Stimulated activated CD8-positive, alpha-beta memory T cell treated with anti-CD3 and anti-CD28 coated beads, Interleukin-2, amount 100 ng/mL, for 48 hours (primary cell): Measurements from ENCODE around the gene CCDC59.
A peak's percentile ranks its signal among the peaks of the same experiment; 100 is the strongest.
"Not testable (repeated sequence)": the region's sequence is repeated elsewhere in the genome, so short reads cannot be mapped to it uniquely, and the experiment has no call there.

Experiments
- DNase-seq, 2 donors: peaks; one replicate each; pipeline ENCODE4 v3.0.0-alpha.2; 2020; ENCODE audit warnings: low read depth in 2 of 2

CCDC59 gene, protein sequence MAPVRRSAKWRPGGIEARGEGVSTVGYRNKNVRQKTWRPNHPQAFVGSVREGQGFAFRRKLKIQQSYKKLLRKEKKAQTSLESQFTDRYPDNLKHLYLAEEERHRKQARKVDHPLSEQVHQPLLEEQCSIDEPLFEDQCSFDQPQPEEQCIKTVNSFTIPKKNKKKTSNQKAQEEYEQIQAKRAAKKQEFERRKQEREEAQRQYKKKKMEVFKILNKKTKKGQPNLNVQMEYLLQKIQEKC

DNA sequence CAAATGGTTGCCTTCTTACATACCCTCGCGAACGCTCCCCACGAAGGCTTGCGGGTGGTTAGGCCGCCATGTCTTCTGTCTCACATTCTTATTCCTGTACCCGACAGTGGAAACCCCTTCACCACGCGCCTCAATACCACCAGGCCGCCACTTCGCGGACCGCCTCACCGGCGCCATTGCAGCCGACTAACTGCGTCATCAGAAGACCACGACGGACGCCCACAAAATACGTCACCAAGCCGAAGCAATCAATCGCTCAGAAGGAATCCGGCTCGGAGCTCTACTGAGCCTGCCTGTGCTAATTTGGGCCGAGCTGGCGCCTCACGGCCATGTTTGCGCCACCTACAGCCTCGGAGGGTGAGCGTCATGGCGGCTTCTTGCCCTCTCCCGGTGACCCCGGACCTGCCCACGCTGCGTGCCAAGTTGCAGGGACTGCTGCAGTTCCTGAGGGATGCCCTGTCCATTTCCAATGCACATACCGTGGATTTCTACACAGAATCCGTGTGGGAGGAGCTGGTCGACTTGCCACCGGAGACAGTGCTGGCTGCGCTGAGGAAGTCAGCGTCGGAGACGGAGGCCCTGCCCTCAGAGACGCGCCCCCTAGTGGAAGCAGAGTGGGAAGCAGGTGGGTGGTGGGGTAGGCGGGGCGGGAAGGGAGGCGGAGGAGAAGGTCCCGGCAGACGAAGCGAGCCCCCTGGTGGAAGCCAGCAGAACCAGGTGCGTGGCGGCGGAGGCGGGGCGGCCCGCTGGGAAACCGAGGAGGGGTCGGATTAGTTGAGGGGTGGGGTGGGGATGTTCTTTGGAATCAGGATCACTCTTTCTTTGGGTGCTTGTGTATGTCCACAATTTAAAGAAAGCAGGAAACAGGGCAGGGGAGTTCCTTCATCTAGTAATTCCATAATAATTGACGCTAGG is at the start of gene CCDC59, which contains the start of gene METTL25:
Gene CCDC59, minus strand, starts transcription at position 188 of the 915 bp plus-strand sequence. Its CDS starts 11 bp downstream, at position 177.
Gene METTL25, plus strand, starts transcription at position 330 of the 915 bp plus-strand sequence. Its CDS starts 37 bp downstream, at position 367.
- DNase-seq, result peak; percentile 95

DNA sequence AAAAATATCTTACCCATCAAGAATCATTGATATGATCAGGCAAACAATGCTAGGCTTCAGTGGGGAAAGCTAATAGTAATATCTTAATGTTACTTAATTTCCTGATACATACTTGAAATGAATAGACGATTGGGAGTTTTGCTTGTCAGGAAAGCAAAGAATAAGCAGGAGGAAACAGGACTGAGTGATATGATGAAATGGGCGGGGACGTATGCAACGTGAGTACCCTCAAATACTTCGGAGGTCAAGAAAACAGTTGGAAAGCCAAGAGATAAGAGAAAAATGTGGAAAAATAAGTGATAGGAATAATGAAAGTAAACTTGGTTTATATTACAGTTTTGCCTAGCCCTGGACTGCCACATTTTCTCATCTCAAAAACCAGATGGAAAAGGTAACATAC is 49.3 kb upstream of the CCDC59 start:
- DNase-seq, result no peak

DNA sequence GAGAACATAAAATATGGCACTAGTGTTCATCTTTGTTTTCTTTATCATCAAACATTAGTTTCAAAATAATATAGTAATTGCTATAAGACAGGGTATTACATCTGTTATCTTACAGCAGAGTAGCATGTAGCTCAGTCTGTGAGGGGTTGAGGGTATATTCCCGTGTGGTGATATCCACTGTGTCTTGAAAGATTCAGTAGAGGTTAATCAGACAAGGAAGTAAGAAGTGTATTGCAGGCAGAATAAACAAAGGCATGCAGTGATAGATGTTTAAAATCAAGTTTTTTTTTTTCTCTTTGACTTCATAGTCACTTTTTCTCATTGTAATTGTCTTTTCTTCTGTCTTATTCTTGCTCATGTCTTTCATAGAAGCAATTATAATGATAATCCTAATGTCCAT is 48.5 kb upstream of the CCDC59 start:
- DNase-seq, result no peak

DNA sequence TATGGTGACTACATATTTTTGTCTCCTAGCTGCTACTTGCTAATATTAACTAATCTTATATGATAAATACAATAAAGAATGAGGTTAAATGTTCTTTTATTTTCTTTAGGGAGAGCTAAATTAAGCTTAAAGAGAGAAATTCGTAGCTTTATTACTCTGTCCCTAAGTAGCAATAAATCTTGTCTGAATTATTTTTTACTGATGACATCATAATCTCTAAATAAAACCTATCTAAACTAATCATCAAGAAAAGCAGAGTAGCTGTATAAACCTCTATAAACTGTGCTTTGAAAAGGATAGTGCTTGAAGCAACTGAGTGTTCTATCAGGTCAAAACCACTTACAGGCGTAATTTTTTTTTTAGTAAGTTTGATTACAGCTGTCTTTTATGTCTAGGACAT is 42.6 kb upstream of the CCDC59 start:
- DNase-seq, result no peak

DNA sequence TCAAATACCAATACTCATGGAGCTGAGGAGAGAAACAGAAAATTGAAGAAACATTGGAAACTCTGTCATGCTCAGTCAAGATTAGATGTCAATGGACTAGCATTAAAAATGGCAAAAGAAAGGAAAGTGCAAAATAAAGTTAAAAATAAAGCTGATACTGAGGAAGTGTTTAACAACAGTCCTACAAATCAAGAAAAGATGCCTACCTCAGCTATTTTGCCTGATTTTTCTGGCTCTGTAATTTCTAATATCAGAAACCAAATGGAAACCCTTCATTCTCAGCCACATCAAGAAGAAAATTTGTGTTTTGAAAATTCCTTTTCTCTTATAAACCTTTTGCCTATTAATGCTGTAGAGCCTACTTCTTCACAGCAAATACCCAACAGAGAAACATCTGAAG is 40.7 kb upstream of the CCDC59 start:
- no peak for DNase-seq

DNA sequence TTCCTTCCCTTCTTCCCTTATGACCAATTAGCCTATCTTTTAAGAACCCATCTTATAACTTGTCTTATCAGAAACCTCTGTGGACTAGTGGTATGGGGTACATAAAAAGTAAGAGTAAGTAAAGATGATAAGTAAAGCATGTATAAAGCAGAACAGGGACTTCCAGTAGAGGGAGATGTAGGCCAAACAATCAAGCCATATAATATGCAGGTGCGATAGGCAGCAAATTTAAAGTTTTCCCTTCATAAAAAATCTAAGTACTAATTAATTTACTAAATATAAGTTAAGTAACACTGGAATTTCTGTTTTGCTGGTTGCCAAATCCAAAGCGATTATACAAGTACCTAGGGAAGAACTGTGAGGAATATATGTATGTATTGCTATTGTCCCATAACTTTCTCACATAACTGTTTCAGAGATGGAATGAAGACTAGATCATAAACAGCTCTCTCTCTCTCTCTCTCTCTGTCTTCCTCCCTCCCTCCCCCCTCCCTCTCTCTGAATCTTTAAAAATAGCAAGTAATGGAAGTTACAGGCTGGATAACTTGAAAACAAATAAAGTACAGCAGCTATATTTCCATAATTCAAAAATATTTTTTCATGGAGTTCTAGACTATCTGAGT is 25.9 kb upstream of the CCDC59 start:
- DNase-seq, result no peak

DNA sequence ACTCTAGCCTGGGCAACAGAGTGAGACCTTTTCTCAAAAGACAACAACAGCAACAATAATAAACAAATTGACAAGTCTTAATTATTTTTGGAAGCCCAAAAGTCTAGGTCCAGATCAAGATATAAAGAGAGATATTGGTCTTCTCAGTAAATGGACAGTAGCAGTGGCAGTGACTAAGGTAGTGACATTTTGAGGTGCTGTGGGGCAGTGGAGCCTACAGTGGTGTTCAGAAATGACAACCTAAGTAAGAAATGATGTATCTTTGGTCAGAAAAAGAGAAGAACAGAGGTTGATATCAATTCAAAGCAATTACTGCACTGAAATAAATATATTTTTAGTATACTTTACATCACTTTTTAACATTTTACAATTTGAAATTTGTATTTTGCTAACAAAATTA is 20.8 kb upstream of the CCDC59 start:
- DNase-seq, result no peak

DNA sequence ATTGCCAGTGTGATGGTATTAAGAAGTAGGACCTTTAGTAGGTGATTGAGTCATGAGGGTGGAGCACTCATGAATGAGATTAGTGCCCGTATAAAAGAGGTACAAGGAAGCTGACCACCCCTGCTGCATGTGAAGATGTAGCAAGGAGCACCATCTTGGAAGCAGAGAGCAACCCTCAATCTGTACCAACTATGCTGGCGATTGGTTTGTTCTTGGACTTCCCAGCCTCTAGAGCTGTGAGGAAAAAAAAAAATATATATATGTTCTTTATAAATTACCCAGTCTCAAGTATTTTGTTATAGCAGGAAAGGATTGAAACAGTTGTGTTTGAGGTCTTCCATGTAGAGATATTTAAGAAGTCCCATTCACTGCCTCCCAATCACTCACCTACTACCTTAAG is 17.0 kb upstream of the CCDC59 start:
- DNase-seq, result no peak

DNA sequence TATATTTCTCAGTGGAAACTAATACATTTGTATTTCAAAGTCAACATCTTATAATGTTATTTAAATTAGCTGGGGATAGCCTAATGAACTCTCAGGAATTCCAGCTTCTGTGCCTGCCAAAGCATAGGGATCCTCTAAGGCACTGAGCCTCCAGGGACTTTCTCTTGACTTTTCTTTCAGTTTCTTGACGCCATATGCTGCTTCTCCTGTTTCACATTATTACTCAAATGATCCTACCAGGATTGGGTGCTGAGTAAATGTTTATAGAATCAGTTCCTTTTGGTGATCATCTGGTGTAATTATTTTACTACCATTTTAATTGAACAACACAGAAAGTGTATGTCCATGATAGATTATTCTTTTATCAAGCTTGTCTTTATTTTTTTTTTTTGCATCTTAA is 8.0 kb upstream of the CCDC59 start:
- no peak for DNase-seq

DNA sequence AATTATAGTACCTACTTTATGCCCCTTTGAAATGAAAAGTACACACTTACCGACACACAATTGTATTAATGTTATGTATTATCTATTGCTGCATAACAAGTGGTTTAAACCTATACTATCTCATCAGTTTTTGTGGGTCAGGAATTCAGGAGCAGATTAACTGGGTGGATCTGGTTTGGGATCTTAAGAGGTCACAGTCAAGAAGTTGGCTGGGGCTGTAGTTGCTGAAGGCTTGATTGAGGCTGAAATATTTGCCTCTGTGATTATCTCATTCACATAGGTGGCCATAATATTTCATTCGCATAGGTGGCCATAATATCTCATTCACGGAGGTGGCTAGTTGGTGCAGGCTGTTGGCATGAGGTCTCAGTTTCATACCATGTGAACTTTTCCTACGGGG is 5.8 kb upstream of the CCDC59 start:
- DNase-seq, result no peak

DNA sequence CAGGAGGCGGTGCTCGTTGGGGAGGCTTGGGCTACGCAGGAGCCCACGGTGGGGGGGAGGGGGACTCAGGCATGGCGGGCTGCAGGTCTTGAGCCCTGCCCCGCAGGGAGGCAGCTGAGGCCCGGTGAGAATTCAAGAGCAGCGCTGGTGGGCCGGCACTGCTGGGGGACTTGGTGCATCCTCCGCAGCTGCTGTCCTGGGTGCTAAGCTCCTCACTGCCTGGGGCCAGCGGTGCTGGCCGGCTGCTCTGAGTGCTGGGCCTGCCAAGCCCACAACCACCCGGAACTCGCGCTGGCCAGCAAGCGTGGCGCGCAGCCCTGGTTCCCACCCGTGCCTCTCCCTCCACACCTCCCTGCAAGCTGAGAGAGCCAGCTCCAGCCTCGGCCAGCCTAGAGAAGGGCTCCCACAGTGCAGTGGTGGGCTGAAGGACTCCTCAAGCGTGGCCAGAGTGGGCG is 3.3 kb upstream of the CCDC59 start:
- DNase-seq, result no peak

DNA sequence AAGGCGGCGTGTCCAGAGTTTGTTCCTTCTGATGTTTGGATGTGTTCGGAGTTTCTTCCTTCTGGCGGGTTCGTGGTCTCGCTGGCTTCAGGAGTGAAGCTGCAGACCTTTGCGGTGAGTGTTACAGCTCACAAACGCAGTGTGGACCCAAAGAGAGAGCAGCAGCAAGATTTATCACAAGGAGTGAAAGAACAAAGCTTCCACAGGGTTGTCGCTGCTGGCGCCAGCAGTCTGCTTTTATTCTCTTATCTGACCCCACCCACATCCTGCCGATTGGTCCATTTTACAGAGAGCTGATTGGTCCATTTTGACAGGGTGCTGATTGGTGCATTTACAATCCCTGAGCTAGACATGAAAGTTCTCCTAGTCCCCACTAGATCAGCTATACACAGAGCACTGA is 2.6 kb upstream of the CCDC59 start:
- DNase-seq, result not testable (repeated sequence)

DNA sequence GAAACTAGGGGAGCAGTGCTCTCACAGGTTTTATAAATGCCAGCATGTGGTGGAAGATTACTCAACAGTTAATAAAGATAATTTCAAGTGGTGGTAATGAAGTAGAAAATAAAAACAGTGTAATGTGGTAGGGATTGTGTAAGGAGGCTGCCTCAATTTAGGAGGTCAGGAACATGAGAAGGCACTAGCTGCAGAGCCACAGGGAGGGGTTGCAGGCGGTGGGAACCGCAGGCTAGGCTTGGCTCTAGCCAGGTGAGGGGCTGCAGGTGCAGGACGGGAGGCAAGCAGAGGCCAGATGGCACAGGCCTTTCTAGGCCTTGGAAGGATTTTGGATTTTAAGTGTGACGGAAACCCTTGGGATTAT is 910 bp upstream of the CCDC59 start:
- DNase-seq, result no peak

DNA sequence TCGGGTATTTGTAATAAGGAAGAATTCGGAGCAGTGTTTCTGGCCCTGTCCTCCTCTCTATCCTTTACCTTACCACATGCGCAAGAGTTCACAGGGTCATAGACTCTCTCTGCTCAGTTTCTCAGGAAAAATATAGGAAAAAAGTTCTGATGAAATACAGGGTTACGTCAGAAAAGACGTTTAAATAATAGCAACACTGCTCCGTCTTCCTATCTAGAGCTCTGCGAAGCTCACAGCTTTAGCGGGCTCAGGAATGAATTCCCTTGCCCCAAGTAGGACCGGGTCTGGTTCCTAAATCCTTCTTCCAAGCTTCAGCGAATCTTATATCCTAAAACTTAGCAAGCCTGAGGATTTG is 365 bp downstream of the CCDC59 start:
- no peak for DNase-seq

DNA sequence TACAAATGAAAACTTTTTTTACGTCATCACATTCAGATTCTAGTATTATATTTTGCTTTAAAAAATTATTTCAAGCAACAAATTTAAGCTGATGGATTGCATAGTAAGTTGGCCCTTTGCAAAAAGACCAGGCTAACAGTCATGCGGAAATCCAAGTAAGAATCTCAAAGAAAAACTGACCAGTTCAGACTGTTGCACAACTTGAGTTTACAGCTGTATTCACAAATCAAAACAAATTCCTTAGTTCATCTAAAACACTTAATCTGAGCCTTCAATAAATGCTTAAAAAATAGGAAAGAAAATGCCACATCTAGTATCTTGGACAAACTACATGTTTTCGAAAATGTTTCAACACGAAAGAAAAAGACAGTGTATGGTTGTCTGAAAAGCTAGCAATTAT is 847 bp downstream of the CCDC59 start:
- DNase-seq, result no peak

DNA sequence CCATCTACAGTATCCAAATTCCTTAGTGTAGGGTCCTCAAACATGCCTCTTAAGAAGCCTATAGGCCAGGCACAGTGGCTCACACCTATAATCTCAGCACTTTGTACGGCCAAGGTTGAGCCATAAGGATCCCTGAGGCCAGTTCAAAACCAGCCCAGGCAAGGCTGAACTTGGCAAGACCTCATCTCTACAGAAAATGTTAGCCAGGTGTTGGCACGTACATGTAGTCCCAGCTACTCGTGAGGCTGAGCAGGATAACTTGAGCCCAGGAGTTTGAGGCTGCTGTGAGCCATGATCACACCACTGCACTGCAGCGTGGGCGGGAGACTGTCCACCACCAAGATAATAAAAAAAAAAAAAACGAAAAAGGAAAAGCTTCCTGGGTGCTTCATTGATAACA is 6.8 kb downstream of the CCDC59 start:
- DNase-seq, result no peak

DNA sequence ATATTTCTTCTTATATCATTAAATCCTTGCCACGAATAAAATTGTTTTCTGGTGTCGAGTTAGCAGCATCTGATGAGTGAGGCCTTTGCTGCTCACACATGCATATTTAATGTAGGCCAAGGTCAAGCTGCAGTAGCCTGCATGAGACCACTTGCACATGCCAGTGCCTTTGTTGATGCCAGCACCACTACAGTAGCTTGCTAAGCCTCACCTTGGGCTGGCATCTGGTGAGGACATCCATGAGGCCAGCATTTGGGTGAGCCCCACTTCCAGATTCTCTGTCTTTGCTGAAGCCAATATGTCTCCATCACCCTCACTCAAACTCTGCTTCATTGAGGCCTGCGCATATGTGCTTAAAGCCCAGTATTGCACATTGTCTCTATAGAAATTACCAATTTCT is 8.0 kb downstream of the CCDC59 start:
- DNase-seq, result no peak

DNA sequence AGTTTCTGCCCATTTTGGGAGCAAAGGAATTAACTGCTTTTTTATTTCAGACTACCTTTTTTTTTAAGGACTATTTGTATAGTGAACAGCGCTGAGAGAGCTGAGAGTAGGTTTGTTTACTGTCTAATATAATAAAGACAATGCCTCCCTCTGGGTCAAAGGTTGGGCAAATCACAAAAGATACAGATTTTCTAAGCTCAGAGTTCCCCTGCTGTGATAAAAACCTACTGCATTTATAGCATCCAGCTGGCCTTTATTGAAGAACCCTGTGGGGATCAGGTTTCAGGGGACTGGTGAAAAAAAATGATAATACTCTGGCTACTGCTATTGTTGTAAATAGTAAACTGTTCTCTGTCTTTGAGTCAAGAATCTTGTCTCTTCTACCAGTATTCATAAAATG is 28.7 kb downstream of the CCDC59 start:
- no peak for DNase-seq

DNA sequence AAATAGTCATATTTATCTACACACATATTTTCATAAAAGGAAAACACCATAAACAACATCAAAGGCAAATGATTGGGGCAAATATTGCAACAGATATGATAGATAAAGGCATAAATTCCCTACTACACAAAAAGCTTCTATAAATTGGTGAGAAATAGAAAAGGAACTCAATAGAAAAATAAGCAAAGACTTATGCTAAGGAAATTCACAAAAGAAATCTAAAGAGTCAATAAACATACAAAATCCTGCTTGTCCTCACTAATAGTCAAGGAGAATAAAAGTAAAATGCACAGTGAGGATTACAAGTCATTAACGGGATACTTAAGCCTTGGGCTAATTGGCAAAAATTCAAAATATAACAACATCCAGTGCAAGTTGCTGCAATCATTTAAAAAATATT is 30.3 kb downstream of the CCDC59 start:
- DNase-seq, result no peak

DNA sequence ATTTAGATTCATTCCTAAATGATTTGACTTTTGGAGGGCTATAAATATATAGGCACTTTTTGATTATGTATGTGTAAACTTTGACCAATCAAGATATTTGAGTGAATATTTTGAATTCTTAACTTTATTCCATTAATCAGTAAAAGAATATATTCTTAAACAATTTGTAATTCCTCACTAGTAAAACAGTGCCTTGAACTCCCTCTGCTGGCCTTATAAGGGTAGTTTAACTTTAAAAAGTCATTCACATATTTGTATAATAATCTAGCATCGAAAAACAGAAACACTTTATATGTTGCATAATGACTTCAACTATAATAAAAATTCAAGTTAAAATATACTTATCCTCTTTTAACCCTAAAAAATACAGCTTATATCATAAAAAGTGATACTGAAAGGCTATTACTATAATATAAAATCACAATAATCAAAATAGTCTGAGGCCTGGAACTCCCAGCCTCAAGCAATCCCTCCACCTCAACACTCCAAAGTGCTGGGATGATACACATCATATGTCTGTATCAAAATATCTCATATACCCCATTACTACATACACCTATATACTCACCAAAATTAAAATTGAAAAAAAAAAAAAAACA is 31.2 kb downstream of the CCDC59 start:
- no peak for DNase-seq

DNA sequence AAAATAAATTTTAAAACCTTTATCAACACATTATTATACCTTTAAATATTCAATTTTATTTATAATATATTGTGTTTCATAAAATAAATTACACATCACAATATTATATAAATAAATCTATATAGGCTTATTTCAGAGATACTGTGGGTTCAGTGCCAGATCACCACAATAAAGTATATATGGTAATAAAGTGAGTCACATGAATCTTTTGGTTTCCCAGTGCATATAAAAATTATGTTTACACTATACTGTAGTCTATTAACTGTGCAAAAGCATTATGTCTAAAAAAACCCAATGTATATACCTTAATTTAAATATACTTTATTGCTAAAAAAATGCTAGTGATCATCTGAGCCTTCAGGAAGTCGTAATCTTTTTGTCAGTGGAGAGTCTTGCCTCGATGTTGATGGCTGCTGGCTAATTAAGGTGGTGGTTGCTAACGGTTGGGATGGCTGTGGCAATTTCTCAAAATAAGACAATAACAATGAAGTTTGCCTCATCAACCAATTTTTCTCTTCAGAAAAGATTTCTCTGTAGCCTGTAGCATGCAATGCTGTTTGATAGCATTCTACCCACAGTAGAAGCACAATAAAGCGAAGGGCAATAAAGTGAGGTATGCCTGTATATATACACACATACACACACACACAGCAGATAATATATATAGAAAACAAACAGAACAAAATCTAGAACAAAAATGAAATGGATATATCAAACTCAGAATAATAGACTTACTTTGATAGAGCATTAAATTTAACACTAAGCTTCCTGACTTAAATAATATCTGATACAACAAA is 32.4 kb downstream of the CCDC59 start:
- DNase-seq, result no peak

DNA sequence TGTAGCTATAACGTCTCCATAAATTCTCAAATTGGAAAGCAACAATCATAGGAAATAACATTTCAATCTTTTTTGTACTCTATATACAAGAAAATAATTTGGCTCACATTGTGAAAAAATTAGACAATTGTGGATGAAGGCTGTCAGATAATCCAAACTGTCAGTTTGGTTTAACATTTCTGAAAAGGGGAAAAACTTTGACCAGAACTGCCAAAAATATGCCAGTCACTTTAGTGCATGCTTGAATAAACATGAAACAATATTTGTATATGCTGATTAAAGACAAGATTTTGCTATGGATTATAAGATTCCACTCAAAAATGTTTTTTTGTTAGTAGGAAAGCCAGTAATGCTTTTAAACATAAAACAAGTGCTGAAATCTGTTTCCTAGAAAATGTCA is 38.9 kb downstream of the CCDC59 start:
- no peak for DNase-seq
